ENCODE measurements around the gene TUBG1.
"Not testable (repeated sequence)": the region's sequence is repeated elsewhere in the genome, so short reads cannot be mapped to it uniquely, and the experiment has no call there.

The TUBG1 gene

GRCh38 chr17:42627032-42627764 lies 17.7 kb downstream of the TUBG1 start:
- not testable (repeated sequence) for DNase-seq

GRCh38 chr17:42629411-42630009 lies 20.0 kb downstream of the TUBG1 start:
- no peak for DNase-seq

- DNase-seq: no peak
Observed at GRCh38 chr17:42632949-42633444, 23.5 kb downstream of the TUBG1 start.

GRCh38 chr17:42639525-42640113 lies 30.1 kb downstream of the TUBG1 start:
- DNase-seq: no peak

GRCh38 chr17:42640121-42640520 lies 30.6 kb downstream of the TUBG1 start:
- DNase-seq: no peak

- no peak for DNase-seq
Observed at GRCh38 chr17:42642336-42642735, 32.9 kb downstream of the TUBG1 start.

- no peak for DNase-seq
Observed at GRCh38 chr17:42647778-42648177, 38.3 kb downstream of the TUBG1 start.

DNA sequence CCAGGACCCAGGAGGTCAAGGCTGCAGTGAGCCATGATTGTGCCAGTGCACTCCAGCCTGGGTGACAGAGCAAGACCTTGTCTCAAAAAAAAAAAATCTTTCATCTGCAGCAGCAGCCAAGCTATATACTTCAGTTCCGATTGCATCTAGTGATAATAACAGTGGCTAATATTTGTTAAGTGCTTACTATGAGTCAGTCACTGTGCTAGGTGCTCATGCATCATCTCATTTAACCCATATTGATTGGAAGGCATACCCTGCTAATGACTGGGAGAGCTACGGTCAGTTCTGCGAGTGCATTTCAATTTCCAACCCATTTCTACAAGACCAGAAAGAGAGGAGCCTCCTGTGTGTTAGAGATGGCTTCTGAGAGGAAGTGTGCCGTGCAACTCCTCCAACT lies 41.9 kb downstream of the TUBG1 start:
- DNase-seq: no peak

- DNase-seq: peak; percentile 82
Observed at GRCh38 chr17:42653179-42654124, 44.0 kb downstream of the TUBG1 start.

DNA sequence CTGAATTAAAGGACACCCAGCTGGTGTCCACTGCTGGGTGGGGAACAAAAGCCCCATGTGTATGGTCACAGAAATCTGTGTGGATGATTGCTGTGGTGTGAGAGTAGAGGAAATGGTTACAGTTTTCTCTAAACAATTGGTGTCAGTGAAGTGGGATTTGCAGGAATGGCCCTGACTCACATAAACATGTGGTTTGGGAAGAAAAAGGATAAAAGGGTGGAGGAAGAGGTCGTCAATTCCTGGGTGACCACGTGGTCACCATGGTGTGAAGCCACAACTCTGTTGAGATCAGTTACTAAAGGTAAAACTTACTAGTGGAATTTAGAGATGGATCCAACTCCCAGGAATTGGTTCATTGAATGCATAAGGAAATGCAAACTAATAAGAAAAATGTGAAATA lies 46.0 kb downstream of the TUBG1 start:
- no peak for DNase-seq

- DNase-seq: no peak
Observed at GRCh38 chr17:42657824-42658588, 48.5 kb downstream of the TUBG1 start.

- peak; percentile 94 for DNase-seq
Observed at GRCh38 chr17:42659079-42659931, 49.8 kb downstream of the TUBG1 start, which contains the start of gene TUBG2. TSS of gene TUBG2 (plus strand) at chr17:42659284. CDS start at chr17:42659504, 220 bp downstream.

- DNase-seq: not testable (repeated sequence)
Observed at GRCh38 chr17:42659932-42660274, 50.4 kb downstream of the TUBG1 start.

DNA sequence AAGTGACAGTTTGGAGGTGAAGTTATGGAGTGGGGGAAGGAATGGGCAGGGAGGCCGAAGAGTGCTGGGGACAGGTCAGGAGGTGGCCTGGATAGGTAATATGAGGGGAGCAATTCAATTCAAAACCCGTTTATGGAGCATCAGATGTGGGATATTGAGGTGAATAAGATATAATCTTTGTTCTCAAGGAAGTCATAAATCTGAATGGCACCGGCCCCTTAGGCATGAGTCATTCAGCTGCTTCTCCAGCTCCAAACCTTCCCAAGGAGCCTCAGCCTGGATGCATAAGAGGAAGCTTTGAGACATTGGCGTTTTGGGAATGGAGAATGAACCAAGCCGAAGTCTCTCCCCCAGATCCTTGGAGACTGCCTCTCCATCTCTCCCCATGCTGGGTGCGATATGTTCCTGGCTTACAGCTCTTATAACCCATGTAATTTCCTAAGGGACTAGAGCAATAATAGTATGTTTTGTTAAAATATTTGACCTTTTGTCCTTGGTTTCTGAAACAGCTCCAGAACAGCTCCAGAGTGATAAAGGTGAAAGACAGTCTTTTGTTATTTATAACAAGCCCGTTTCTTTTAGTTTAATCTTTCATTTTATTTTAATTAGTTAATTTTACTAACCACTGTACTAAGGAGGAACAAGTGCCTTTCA lies 51.3 kb downstream of the TUBG1 start:
- no peak for DNase-seq

Measured in left hindlimb (tissue), 1 donor.